Liver (tissue), 9 donors: Measurements from ENCODE around the gene ERMAP. TPM values are rescaled to one million over a fixed set of nuclear protein-coding genes. Genes with fewer than 3 reads are reported as not detected.

Experiments
- DNase-seq: peaks from one replicate; pipeline ENCODE4 v3.0.0-alpha.2; 2017; ENCODE audit warnings: low spot score
- H3K27ac ChIP-seq, 2 donors: one replicate each; pipeline ENCODE4 v1.7.0; 2013; ENCODE audit warnings: inconsistent platforms in 2 of 2, low read length in 2 of 2, control low read depth in 1 of 2, low read depth in 1 of 2, mild to moderate bottlenecking in 1 of 2
- H3K27me3 ChIP-seq, 4 donors: one replicate each; pipeline versions ENCODE4 v1.6.1 to v1.7.0; 2013; ENCODE audit warnings: low read length in 3 of 4, inconsistent platforms in 1 of 4, mild to moderate bottlenecking in 1 of 4, moderate library complexity in 1 of 4; ENCODE audit not compliant: control insufficient read depth in 4 of 4, insufficient read depth in 4 of 4
- H3K36me3 ChIP-seq, 4 donors: one replicate each; pipeline versions ENCODE4 v1.6.1 to v1.7.0; 2013; ENCODE audit warnings: low read length in 3 of 4, mild to moderate bottlenecking in 3 of 4, low read depth in 1 of 4, moderate library complexity in 1 of 4; ENCODE audit not compliant: control insufficient read depth in 4 of 4, insufficient read depth in 3 of 4
- H3K4me1 ChIP-seq, 4 donors: one replicate each; pipeline versions ENCODE4 v1.6.1 to v1.7.0; 2013; ENCODE audit warnings: low read length in 3 of 4, mild to moderate bottlenecking in 3 of 4, moderate library complexity in 1 of 4; ENCODE audit not compliant: control insufficient read depth in 4 of 4, insufficient read depth in 4 of 4
- H3K4me3 ChIP-seq, 3 donors: one replicate each; pipeline versions ENCODE4 v1.6.1 to v1.7.0; 2013; ENCODE audit warnings: low read length in 3 of 3, control low read depth in 1 of 3, low read depth in 1 of 3, mild to moderate bottlenecking in 1 of 3
- H3K9ac ChIP-seq, 2 donors: one replicate each; pipeline ENCODE4 v1.7.0; 2013; ENCODE audit warnings: low read length in 2 of 2, mild to moderate bottlenecking in 2 of 2, moderate library complexity in 2 of 2, control low read depth in 1 of 2, low read depth in 1 of 2
- H3K9me3 ChIP-seq, 4 donors: one replicate each; pipeline versions ENCODE4 v1.6.1 to v1.7.0; 2013; ENCODE audit warnings: low read length in 3 of 4; ENCODE audit not compliant: control insufficient read depth in 4 of 4
- EGR1 ChIP-seq, 2 donors: IDR thresholded peaks; 2 replicates each; pipeline ENCODE4 v1.6.1; 2016 to 2018; ENCODE audit warnings: antibody characterized with exemption in 2 of 2, low read depth in 2 of 2
- FOXA1 ChIP-seq: IDR thresholded peaks from 2 replicates; pipeline ENCODE4 v1.6.1; 2016; ENCODE audit warnings: antibody characterized with exemption
- FOXA2 ChIP-seq: IDR thresholded peaks from 2 replicates; pipeline ENCODE4 v1.6.1; 2016; ENCODE audit warnings: antibody characterized with exemption
- HNF4A ChIP-seq, 2 donors: conservative IDR thresholded peaks; 2 replicates each; pipeline ENCODE4 v1.6.1; 2016; ENCODE audit warnings: antibody characterized with exemption in 2 of 2, mild to moderate bottlenecking in 2 of 2
- HNF4G ChIP-seq: IDR thresholded peaks from 2 replicates; pipeline ENCODE4 v1.6.1; 2016; ENCODE audit warnings: antibody characterized with exemption
- JUND ChIP-seq, 2 donors: IDR thresholded peaks; 2 replicates each; pipeline ENCODE4 v1.6.1; 2016; ENCODE audit warnings: antibody characterized with exemption in 2 of 2
- NR2F2 ChIP-seq: IDR thresholded peaks from 2 replicates; pipeline ENCODE4 v1.6.1; 2016; ENCODE audit warnings: antibody characterized with exemption
- RAD21 ChIP-seq, 2 donors: IDR thresholded peaks; 2 replicates each; pipeline ENCODE4 v1.6.1; 2016; ENCODE audit warnings: antibody characterized with exemption in 2 of 2, mild to moderate bottlenecking in 2 of 2
- RXRA ChIP-seq, 2 donors: IDR thresholded peaks; 2 replicates each; pipeline ENCODE4 v1.6.1; 2017 to 2018; ENCODE audit warnings: antibody characterized with exemption in 2 of 2, mild to moderate bottlenecking in 1 of 2
- SP1 ChIP-seq: IDR thresholded peaks from 2 replicates; pipeline ENCODE4 v1.6.1; 2018; ENCODE audit warnings: antibody characterized with exemption, mild to moderate bottlenecking
- TAF1 ChIP-seq: conservative IDR thresholded peaks from 2 replicates; pipeline ENCODE4 v1.6.1; 2016; ENCODE audit warnings: antibody characterized with exemption, mild to moderate bottlenecking
- WGBS: extraction: QIAGEN DNeasy Blood & Tissue Kit; methylation state at CpG from one replicate; pipeline ENCODE4 v1.1.7; 2013; 5-methylcytosine and 5-hydroxymethylcytosine counted together
- polyA plus RNA-seq, 2 donors: library from polyadenylated mRNA; stranded (reverse) in 1 of 2; unstranded in 1 of 2; fragments of 200-250 nt in 1 of 2; fragments of >200 nt in 1 of 2; fragmentation: Nextera tagmentation in 1 of 2; extraction: Ambion mirVana in 1 of 2; gene quantifications; one replicate each; pipeline versions ENCODE4 v1.2.1 to v1.2.3, GENCODE V29; 2013 to 2015
- total RNA-seq, 2 donors: library from RNA; depleted of rRNA; stranded (reverse); fragments of >200 nt; gene quantifications; one replicate each; pipeline ENCODE4 v1.2.3, GENCODE V29; 2014
- TF ChIP-seq, protein P1 (sequence below): IDR thresholded peaks from 2 replicates; pipeline ENCODE4 v1.6.1; 2016; ENCODE audit warnings: antibody characterized with exemption
- TF ChIP-seq, protein P2 (sequence below): IDR thresholded peaks from 2 replicates; pipeline ENCODE4 v1.6.1; 2016; ENCODE audit warnings: antibody characterized with exemption
- TF ChIP-seq, protein P3 (sequence below): IDR thresholded peaks from 2 replicates; pipeline ENCODE4 v1.6.1; 2016; ENCODE audit warnings: antibody characterized with exemption, mild to moderate bottlenecking
- TF ChIP-seq, protein P4 (sequence below): fragments of 150-350 bp; IDR thresholded peaks from 2 replicates; pipeline ENCODE4 v1.5.1; 2017; ENCODE audit warnings: improper control_type of control experiment, low read depth, low read length; ENCODE audit not compliant: missing input control
- TF ChIP-seq, protein P5 (sequence below): IDR thresholded peaks from 2 replicates; pipeline ENCODE4 v1.6.1; 2016; ENCODE audit warnings: antibody characterized with exemption
- donor health status: healthy.
- donor health status: healthy.
- donor health status: healthy.
- donor health status: healthy.
- donor health status: healthy.

Gene ERMAP
- total and polyA plus RNA-seq, 4 donors = 3.9 to 96.9 (median 9.0) TPM

DNA sequence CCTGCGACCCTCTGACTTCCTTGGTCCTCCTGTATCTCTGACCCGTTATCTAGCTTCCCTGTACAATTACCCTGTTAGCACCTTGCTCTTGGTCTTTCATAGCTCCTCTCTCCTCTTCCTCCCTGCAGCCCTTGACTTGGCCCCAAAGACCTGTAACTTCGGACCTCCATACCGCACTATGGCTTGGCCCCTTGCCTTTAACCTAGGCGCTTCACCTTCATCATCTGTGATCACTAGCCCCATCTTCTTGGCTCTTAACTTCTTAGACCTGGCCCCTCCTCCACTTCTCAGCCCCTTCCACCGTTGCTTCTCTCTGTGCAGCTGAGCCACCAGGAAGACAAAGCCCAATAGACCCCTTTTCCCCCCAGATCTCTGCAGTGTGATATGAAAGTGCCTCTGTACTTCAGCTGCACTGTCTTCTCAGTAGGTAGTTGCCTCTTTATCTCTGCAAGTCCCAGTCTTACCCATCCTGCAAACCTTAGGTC, 30.2 kb downstream of the ERMAP start:
- Histone ChIP-seq H3K4me1 (peaks cover 0 to 20% (median 17%) of the 10 kb centered on the region in 4 donors), H3K27me3 (no peaks in the 10 kb centered on the region), H3K27ac (peak overlapping the region; percentile 64 to 78), H3K9me3 (peaks cover 0 to 3% (median 0%) of the 10 kb centered on the region in 4 donors), H3K36me3 (peaks cover 3 to 26% (median 22%) of the 10 kb centered on the region in 4 donors), H3K9ac (peak overlapping the region; percentile 63 to 75), H3K4me3 (peak overlapping the region; percentile 66 to 82 (median 77))
- DNase-seq = peak; percentile 34
- WGBS = 11% methylated on average over 6 of the region's 6 CpGs
- TF ChIP-seq JUND (IDR thresholded peaks at IDR 0.05) (no peak), TAF1 (no peak), EGR1 (IDR thresholded peaks at IDR 0.05; ENCODE audit: low read depth in 2 of 2) (no peak)

DNA sequence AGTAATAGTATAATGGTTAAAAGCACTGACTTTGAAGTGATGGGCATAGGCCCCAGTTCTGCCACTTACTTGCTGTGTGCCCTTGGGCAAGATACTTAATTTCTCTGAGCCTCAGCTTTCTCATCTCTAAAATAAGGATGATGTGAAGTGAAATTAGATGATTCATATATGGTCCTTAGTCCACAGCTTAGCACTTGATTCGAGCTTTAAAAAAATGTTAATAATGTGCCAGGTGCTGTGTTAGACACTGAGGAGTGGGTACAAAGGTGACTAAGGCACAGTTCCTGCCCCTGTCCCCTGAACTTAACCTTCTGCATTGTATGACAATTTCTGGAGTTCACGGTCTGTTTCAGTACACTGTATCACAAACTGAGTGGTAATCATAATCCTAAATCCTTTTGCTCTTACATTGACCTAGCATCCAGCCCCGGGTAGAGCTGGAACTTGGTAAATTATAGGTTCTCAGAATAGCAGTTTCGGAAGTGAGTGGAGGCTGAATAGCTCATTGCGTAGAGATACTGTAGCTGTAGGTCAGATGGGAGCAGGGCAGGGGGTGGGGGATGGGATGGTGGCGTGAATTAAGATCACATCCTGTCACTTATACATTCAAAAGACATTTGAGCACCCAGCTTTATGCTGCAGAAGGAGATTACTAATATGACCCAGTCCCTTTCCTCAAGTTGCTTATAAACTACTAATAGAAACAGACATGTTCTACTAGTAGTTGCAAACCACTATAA, 31.0 kb downstream of the ERMAP start:
- peaks cover 0 to 20% (median 17%) of the 10 kb centered on the region in 4 donors for H3K4me1 ChIP-seq
- WGBS = 68% methylated on average over 6 of the region's 6 CpGs
- DNase-seq = no peak

DNA sequence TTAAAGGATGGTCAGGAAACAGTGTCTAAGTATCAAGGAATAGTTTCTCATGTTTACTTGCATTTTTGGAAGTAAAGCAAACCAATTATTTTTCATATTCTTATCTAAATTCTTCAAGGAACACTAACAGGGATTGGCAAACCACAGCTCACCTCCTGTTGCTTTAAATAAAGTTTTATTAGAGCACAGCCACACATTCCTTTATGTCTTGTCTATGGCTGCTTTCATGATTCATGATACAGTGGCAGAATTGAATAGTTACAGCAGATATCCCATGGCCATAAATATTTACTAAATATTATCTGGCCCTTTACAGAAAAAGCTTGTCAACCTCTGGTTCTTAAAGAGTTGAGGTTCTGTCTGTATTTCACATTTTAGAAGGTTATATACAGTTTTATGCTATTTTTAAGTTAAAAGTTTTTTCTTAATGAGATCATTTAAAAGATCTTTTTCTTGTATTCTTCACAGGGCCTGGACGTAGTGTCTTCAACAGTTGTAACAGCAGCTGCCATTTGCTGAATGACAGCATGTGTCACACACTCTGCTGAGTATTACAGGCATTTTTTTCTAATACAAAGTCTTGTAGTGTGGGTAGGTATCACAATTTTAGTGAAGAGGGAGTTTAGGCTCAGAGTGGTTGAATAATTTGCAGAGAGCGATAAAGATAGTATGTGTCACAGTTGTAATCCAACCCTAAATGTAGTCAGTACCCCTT, 32.1 kb downstream of the ERMAP start:
- Histone ChIP-seq H3K36me3 (peaks cover 3 to 18% (median 17%) of the 10 kb centered on the region in 4 donors), H3K4me1 (peaks cover 0 to 20% (median 17%) of the 10 kb centered on the region in 4 donors), H3K9ac (no peak overlapping the region), H3K4me3 (no peak overlapping the region), H3K27me3 (no peaks in the 10 kb centered on the region), H3K27ac (no peak overlapping the region), H3K9me3 (peaks cover 0 to 3% (median 0%) of the 10 kb centered on the region in 4 donors)
- TF ChIP-seq JUND (IDR thresholded peaks at IDR 0.05) = no peak
- no peak for TF ChIP-seq RXRA (IDR thresholded peaks at IDR 0.05)
- no peak for TF ChIP-seq HNF4A (conservative IDR thresholded peaks at IDR 0.05)
- TF ChIP-seq, protein P1, sequence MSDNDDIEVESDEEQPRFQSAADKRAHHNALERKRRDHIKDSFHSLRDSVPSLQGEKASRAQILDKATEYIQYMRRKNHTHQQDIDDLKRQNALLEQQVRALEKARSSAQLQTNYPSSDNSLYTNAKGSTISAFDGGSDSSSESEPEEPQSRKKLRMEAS = no peak
- TF ChIP-seq, protein P2, sequence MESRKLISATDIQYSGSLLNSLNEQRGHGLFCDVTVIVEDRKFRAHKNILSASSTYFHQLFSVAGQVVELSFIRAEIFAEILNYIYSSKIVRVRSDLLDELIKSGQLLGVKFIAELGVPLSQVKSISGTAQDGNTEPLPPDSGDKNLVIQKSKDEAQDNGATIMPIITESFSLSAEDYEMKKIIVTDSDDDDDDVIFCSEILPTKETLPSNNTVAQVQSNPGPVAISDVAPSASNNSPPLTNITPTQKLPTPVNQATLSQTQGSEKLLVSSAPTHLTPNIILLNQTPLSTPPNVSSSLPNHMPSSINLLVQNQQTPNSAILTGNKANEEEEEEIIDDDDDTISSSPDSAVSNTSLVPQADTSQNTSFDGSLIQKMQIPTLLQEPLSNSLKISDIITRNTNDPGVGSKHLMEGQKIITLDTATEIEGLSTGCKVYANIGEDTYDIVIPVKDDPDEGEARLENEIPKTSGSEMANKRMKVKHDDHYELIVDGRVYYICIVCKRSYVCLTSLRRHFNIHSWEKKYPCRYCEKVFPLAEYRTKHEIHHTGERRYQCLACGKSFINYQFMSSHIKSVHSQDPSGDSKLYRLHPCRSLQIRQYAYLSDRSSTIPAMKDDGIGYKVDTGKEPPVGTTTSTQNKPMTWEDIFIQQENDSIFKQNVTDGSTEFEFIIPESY = no peak
- TF ChIP-seq EGR1 (IDR thresholded peaks at IDR 0.05; ENCODE audit: low read depth in 2 of 2) = no peak
- TF ChIP-seq SP1 = no peak
- TF ChIP-seq, protein P3, sequence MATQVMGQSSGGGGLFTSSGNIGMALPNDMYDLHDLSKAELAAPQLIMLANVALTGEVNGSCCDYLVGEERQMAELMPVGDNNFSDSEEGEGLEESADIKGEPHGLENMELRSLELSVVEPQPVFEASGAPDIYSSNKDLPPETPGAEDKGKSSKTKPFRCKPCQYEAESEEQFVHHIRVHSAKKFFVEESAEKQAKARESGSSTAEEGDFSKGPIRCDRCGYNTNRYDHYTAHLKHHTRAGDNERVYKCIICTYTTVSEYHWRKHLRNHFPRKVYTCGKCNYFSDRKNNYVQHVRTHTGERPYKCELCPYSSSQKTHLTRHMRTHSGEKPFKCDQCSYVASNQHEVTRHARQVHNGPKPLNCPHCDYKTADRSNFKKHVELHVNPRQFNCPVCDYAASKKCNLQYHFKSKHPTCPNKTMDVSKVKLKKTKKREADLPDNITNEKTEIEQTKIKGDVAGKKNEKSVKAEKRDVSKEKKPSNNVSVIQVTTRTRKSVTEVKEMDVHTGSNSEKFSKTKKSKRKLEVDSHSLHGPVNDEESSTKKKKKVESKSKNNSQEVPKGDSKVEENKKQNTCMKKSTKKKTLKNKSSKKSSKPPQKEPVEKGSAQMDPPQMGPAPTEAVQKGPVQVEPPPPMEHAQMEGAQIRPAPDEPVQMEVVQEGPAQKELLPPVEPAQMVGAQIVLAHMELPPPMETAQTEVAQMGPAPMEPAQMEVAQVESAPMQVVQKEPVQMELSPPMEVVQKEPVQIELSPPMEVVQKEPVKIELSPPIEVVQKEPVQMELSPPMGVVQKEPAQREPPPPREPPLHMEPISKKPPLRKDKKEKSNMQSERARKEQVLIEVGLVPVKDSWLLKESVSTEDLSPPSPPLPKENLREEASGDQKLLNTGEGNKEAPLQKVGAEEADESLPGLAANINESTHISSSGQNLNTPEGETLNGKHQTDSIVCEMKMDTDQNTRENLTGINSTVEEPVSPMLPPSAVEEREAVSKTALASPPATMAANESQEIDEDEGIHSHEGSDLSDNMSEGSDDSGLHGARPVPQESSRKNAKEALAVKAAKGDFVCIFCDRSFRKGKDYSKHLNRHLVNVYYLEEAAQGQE = no peak
- TF ChIP-seq FOXA2 = no peak
- TF ChIP-seq RAD21 (IDR thresholded peaks at IDR 0.05) = no peak
- TF ChIP-seq, protein P4, sequence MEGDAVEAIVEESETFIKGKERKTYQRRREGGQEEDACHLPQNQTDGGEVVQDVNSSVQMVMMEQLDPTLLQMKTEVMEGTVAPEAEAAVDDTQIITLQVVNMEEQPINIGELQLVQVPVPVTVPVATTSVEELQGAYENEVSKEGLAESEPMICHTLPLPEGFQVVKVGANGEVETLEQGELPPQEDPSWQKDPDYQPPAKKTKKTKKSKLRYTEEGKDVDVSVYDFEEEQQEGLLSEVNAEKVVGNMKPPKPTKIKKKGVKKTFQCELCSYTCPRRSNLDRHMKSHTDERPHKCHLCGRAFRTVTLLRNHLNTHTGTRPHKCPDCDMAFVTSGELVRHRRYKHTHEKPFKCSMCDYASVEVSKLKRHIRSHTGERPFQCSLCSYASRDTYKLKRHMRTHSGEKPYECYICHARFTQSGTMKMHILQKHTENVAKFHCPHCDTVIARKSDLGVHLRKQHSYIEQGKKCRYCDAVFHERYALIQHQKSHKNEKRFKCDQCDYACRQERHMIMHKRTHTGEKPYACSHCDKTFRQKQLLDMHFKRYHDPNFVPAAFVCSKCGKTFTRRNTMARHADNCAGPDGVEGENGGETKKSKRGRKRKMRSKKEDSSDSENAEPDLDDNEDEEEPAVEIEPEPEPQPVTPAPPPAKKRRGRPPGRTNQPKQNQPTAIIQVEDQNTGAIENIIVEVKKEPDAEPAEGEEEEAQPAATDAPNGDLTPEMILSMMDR = no peak
- TF ChIP-seq NR2F2 = no peak
- TF ChIP-seq FOXA1 = no peak
- TF ChIP-seq, protein P5, sequence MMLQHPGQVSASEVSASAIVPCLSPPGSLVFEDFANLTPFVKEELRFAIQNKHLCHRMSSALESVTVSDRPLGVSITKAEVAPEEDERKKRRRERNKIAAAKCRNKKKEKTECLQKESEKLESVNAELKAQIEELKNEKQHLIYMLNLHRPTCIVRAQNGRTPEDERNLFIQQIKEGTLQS = no peak
- no peak for TF ChIP-seq HNF4G
- TF ChIP-seq TAF1 = no peak
- DNase-seq = no peak
- WGBS = 96% methylated on average over 2 of the region's 2 CpGs

More for the DNA sequence above, 31.0 kb downstream of the ERMAP start:
- H3K9ac ChIP-seq = no peak overlapping the region
- H3K27ac ChIP-seq = no peak overlapping the region
- H3K27me3 ChIP-seq = no peaks in the 10 kb centered on the region
- TF ChIP-seq TAF1 (no peak), HNF4A (conservative IDR thresholded peaks at IDR 0.05) (peak in 1 of 2 donors; percentile 13)
- H3K4me3 ChIP-seq = no peak overlapping the region
- peaks cover 3 to 20% (median 18%) of the 10 kb centered on the region in 4 donors for H3K36me3 ChIP-seq
- peaks cover 0 to 3% (median 0%) of the 10 kb centered on the region in 4 donors for H3K9me3 ChIP-seq
